B cell (primary cell): ENCODE results near the gene KRTAP12-2. TPM values are rescaled to one million over a fixed set of nuclear protein-coding genes. Genes with fewer than 3 reads are reported as not detected.

Experiments
- ATAC-seq: fragments of 200-7000 bp; cut with Tn5 transposase; one replicate; pipeline ENCODE4 v1.10.0; 2021; ENCODE audit warnings: low read depth, mild to moderate bottlenecking, moderate number of reproducible peaks, moderate library complexity
- CTCF ChIA-PET: fragments of 350-600 bp; sonication (Branson Sonifier 250); formaldehyde crosslinking; loops from one replicate; lab custom pipeline; 2021; ENCODE audit warnings: antibody characterized with exemption, inconsistent platforms; lab: Charles Lee
- POLR2A ChIA-PET: fragments of 350-600 bp; sonication (Branson Sonifier 250); formaldehyde crosslinking; loops from one replicate; lab custom pipeline; 2021; ENCODE audit warnings: antibody characterized with exemption; lab: Charles Lee
- DNase-seq: peaks from one replicate; pipeline ENCODE4 v3.0.0; 2013
- H2AFZ ChIP-seq: 2 replicates; pipeline ENCODE4 v1.6.1; 2012; ENCODE audit warnings: mild to moderate bottlenecking, low read depth, low read length; ENCODE audit not compliant: insufficient read depth, poor library complexity, severe bottlenecking
- H3K27ac ChIP-seq, 2 donors: 1 replicate in 1 of 2; 2 replicates in 1 of 2; pipeline ENCODE4 v1.5.1; 2012 to 2013; ENCODE audit warnings: low read length in 2 of 2, mild to moderate bottlenecking in 2 of 2, moderate library complexity in 1 of 2
- H3K27me3 ChIP-seq, 4 experiments: fragments of 200-600 bp in 1 of 4; sonication (generic) in 1 of 4; replicated peaks in 1 of 4; 1 replicate in 2 of 4; 2 replicates in 2 of 4; pipeline versions ENCODE4 v1.6.1 to v1.7.0; 2013 to 2016; ENCODE audit warnings: low read length in 3 of 4, mild to moderate bottlenecking in 2 of 4, mixed read lengths in 1 of 4, moderate library complexity in 1 of 4; ENCODE audit not compliant: insufficient read depth in 4 of 4, control insufficient read depth in 3 of 4; ENCODE audit errors: control extremely low read depth in 1 of 4
- H3K36me3 ChIP-seq, 2 experiments: replicated peaks in 1 of 2; 1 replicate in 1 of 2; 2 replicates in 1 of 2; pipeline versions ENCODE4 v1.6.1 to v1.7.1; 2013; ENCODE audit warnings: low read length in 1 of 2; ENCODE audit not compliant: insufficient read depth in 2 of 2, control insufficient read depth in 1 of 2; ENCODE audit errors: control extremely low read depth in 1 of 2, extremely low read depth in 1 of 2
- H3K4me1 ChIP-seq, 2 donors: fragments of 200-600 bp in 1 of 2; sonication (generic) in 1 of 2; 1 replicate in 1 of 2; 2 replicates in 1 of 2; pipeline versions ENCODE4 v1.5.1 to v1.6.1; 2013 to 2017; ENCODE audit warnings: low read length in 2 of 2; ENCODE audit not compliant: control insufficient read depth in 2 of 2, insufficient read depth in 2 of 2
- H3K4me2 ChIP-seq: replicated peaks from 2 replicates; pipeline ENCODE3; 2012; ENCODE audit warnings: mild to moderate bottlenecking, low read depth, low read length; ENCODE audit not compliant: poor library complexity, severe bottlenecking
- H3K4me3 ChIP-seq, 5 experiments: fragments of 200-600 bp in 1 of 5; sonication (generic) in 1 of 5; 1 replicate in 3 of 5; 2 replicates in 2 of 5; pipeline versions ENCODE4 v1.5.1 to v1.7.0; 2011 to 2016; ENCODE audit warnings: low read length in 4 of 5, mild to moderate bottlenecking in 4 of 5, low read depth in 2 of 5, control low read depth in 1 of 5, moderate library complexity in 1 of 5; ENCODE audit not compliant: insufficient read depth in 1 of 5; ENCODE audit errors: control extremely low read depth in 1 of 5, extremely low read depth in 1 of 5
- H3K79me2 ChIP-seq: fragments of 200-600 bp; sonication (generic); one replicate; pipeline ENCODE4 v1.6.0; 2016; ENCODE audit warnings: low read length; ENCODE audit not compliant: control insufficient read depth, insufficient read depth
- H3K9ac ChIP-seq: fragments of 200-600 bp; sonication (generic); 2 replicates; pipeline ENCODE4 v1.6.1; 2017; ENCODE audit warnings: mild to moderate bottlenecking, low read length, moderate library complexity
- H3K9me3 ChIP-seq, 3 donors: one replicate each; pipeline versions ENCODE4 v1.6.1 to v1.7.1; 2013; ENCODE audit warnings: low read length in 2 of 3; ENCODE audit not compliant: control insufficient read depth in 2 of 3, insufficient read depth in 1 of 3; ENCODE audit errors: control extremely low read depth in 1 of 3
- H4K20me1 ChIP-seq: 2 replicates; pipeline ENCODE4 v1.6.0; 2012; ENCODE audit warnings: mild to moderate bottlenecking, low read length; ENCODE audit not compliant: insufficient read depth, control insufficient read depth, poor library complexity, severe bottlenecking
- H3K27ac Mint-ChIP-seq: one replicate; pipeline ENCODE4 v1.8.0; 2021; ENCODE audit warnings: mixed read lengths
- H3K27me3 Mint-ChIP-seq: one replicate; pipeline ENCODE4 v1.8.0; 2021; ENCODE audit warnings: mixed read lengths
- H3K4me1 Mint-ChIP-seq: one replicate; pipeline ENCODE4 v1.8.0; 2021; ENCODE audit warnings: mixed read lengths
- H3K4me3 Mint-ChIP-seq: one replicate; pipeline ENCODE4 v1.8.0; 2021; ENCODE audit warnings: mixed read lengths
- H3K9me3 Mint-ChIP-seq: one replicate; pipeline ENCODE4 v1.8.0; 2022; ENCODE audit warnings: mixed read lengths; ENCODE audit not compliant: insufficient read depth
- CTCF ChIP-seq: fragments of 200-600 bp; IDR thresholded peaks from one replicate; pipeline ENCODE4 v1.8.0; 2022; ENCODE audit warnings: antibody characterized with exemption, mild to moderate bottlenecking
- EZH2 ChIP-seq: IDR thresholded peaks from 2 replicates; pipeline ENCODE4 v1.6.1; 2012; ENCODE audit warnings: borderline replicate concordance, low read depth, mild to moderate bottlenecking, moderate library complexity, low read length; ENCODE audit not compliant: insufficient read depth, poor library complexity, severe bottlenecking
- WGBS: methylation state at CpG from one replicate; pipeline ENCODE4 v1.1.5; 2013; ENCODE audit warnings: missing lambda C conversion rate; ENCODE audit not compliant: insufficient coverage; 5-methylcytosine and 5-hydroxymethylcytosine counted together
- intact Hi-C: fragments of 100-400 bp; cut with micrococcal nuclease; formaldehyde crosslinking; loops from one replicate; pipeline ENCODE4 v1.10.0; 2022
- polyA plus RNA-seq: library from polyadenylated mRNA; depleted of rRNA; stranded (reverse); fragments of >200 nt; gene quantifications from 2 replicates; pipeline ENCODE4 v1.2.3, GENCODE V29; 2012
- total RNA-seq, 2 donors: library from RNA; stranded (reverse); fragments of 120-200 nt in 1 of 2; gene quantifications; 1 replicate in 1 of 2; 2 replicates in 1 of 2; pipeline versions ENCODE4 v1.2.3 to v1.2.4, GENCODE V29; 2013 to 2022

The KRTAP12-2 gene
- total and polyA plus RNA-seq, 2 donors (not counting 1 experiment from before 2014, with no cell fraction given) = not detected

GRCh38 chr21:44713846-44714245, 47.1 kb upstream of the KRTAP12-2 start:
- TF ChIP-seq EZH2 (no peak), CTCF (no peak)
- Histone ChIP-seq H3K9me3 (no peaks in the 10 kb centered on the region), H3K79me2 (no peaks in the 10 kb centered on the region), H3K4me1 (peaks cover 6 to 9% of the 10 kb centered on the region in 2 donors), H3K4me3 (no peak overlapping the region), H3K27me3 (peaks cover 0 to 56% (median 33%) of the 10 kb centered on the region in 4 experiments), H3K9ac (no peak overlapping the region), H4K20me1 (no peaks in the 10 kb centered on the region), H2AFZ (no peak overlapping the region), H3K27ac (no peak overlapping the region), H3K4me2 (no peak overlapping the region), H3K36me3 (no peaks in the 10 kb centered on the region)
- ChIA-PET POLR2A (no interaction called here), CTCF (no interaction called here)
- H3K27ac Mint-ChIP-seq = no peak overlapping the region
- H3K9me3 Mint-ChIP-seq = peaks cover 3% of the 10 kb centered on the region
- H3K4me1 Mint-ChIP-seq = peaks cover 7% of the 10 kb centered on the region
- no peak overlapping the region for H3K4me3 Mint-ChIP-seq
- peaks cover 71% of the 10 kb centered on the region for H3K27me3 Mint-ChIP-seq
- WGBS = 83% methylated on average over 10 of the region's 10 CpGs
- ATAC-seq = no peak
- DNase-seq = no peak
- intact Hi-C loops = no loop called here

DNA sequence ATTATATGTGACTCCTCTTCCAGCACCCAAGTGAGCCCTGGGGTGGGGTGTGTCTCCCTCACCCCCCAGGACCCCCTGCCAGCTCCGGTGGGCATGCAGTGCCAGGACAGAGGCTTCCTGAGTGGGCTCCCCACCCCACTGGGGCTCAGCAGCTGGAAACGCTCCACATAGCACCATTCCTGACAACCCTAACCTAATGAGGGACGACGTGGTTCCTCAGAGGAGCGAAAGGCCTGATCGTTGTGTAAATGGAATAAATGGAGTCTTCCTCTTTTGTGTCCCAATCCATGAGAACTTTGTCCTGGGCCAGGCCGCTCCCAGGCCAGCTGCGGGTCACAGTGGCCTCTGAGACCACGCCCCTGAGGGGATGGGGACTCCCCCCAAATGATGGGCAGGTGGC, 46.4 kb upstream of the KRTAP12-2 start:
- Histone ChIP-seq H4K20me1 (no peaks in the 10 kb centered on the region), H3K4me2 (no peak overlapping the region), H3K27ac (no peak overlapping the region), H3K4me1 (peaks cover 6 to 9% of the 10 kb centered on the region in 2 donors), H3K4me3 (no peak overlapping the region), H3K9ac (no peak overlapping the region), H3K9me3 (no peaks in the 10 kb centered on the region), H3K79me2 (no peaks in the 10 kb centered on the region), H3K36me3 (no peaks in the 10 kb centered on the region), H3K27me3 (peaks cover 0 to 56% (median 37%) of the 10 kb centered on the region in 4 experiments), H2AFZ (no peak overlapping the region)
- 70% methylated on average over 3 of the region's 9 CpGs for WGBS
- ChIA-PET CTCF (no interaction called here), POLR2A (no interaction called here)
- Mint-ChIP-seq H3K27me3 (peaks cover 64% of the 10 kb centered on the region), H3K27ac (no peak overlapping the region), H3K4me3 (no peak overlapping the region), H3K4me1 (peaks cover 7% of the 10 kb centered on the region), H3K9me3 (peaks cover 3% of the 10 kb centered on the region)
- intact Hi-C loops = no loop called here
- ATAC-seq = no peak
- no peak for TF ChIP-seq CTCF
- no peak for TF ChIP-seq EZH2
- no peak for DNase-seq
